Astrocyte of the spinal cord (primary cell): ENCODE data around the gene DNAH3.

ENCODE experiments used
- DNase-seq: peaks from one replicate; pipeline ENCODE4 v3.0.0; 2011; ENCODE audit warnings: low read depth, low spot score
- H3K4me3 ChIP-seq: 2 replicates; pipeline ENCODE4 v1.5.1; 2011; ENCODE audit warnings: low read depth, mild to moderate bottlenecking, low read length, moderate library complexity
- in situ Hi-C: cut with HindIII; loops from 2 replicates; pipeline ENCODE4 v1.10.0; 2017; ENCODE audit warnings: low sequenced_read_pairs
- TF ChIP-seq, protein P1 (sequence below): IDR thresholded peaks from 2 replicates; pipeline ENCODE4 v1.5.1; 2012; ENCODE audit warnings: low read depth, mild to moderate bottlenecking, low read length, inconsistent platforms

Gene DNAH3

DNA sequence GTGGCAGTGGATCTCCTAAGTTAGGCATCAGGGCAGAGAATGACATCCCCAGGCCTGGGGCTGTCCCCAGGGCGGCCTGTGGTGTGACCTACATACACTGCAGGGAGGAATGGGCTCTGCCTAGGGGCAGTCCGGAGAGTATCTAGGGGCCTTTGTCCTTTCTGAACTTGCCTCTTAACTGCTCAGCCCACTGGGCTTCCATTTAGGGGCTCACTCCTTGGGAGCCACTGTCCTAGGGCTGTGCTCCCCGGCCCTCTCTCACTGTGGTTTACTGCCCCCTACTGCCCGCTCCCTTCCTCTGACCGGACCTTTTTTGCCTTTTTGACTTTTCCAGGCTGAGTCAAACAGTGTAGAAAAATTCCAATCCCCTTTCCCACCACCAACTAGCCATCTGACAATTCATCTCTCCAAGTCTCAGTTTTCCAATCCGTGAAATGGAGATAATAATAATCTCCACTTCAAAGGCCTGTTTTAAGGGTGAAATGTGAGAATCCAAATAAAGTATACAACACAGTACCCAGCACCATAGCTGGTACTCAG, 66.8 kb downstream of the DNAH3 start:
- in situ Hi-C loops = no loop called here
- peak; percentile 50 for DNase-seq
- H3K4me3 ChIP-seq = no peak overlapping the region
- TF ChIP-seq, protein P1, sequence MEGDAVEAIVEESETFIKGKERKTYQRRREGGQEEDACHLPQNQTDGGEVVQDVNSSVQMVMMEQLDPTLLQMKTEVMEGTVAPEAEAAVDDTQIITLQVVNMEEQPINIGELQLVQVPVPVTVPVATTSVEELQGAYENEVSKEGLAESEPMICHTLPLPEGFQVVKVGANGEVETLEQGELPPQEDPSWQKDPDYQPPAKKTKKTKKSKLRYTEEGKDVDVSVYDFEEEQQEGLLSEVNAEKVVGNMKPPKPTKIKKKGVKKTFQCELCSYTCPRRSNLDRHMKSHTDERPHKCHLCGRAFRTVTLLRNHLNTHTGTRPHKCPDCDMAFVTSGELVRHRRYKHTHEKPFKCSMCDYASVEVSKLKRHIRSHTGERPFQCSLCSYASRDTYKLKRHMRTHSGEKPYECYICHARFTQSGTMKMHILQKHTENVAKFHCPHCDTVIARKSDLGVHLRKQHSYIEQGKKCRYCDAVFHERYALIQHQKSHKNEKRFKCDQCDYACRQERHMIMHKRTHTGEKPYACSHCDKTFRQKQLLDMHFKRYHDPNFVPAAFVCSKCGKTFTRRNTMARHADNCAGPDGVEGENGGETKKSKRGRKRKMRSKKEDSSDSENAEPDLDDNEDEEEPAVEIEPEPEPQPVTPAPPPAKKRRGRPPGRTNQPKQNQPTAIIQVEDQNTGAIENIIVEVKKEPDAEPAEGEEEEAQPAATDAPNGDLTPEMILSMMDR = peak; percentile 68

DNA sequence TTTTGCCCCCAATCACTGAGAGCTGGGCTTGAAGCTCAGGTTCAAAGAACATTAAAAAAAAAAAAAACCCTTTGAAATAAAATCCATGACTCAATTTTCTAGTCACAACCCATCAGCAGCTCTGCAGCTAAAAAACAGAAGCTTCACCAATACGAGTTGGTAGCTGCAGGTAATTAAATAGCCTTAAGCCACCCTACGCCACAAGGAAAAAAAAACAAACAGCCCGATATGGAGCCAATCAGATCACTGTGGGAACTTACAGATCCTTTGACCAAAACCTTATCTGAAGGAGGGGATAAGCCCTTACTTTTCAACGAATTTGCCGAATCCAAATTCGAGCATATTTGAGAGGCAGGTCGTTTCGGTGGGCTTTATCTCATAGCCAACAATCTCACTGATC, 69.3 kb downstream of the DNAH3 start:
- DNase-seq = no peak
- in situ Hi-C loops = no loop called here
- no peak overlapping the region for H3K4me3 ChIP-seq
- TF ChIP-seq, protein P1 = no peak

DNA sequence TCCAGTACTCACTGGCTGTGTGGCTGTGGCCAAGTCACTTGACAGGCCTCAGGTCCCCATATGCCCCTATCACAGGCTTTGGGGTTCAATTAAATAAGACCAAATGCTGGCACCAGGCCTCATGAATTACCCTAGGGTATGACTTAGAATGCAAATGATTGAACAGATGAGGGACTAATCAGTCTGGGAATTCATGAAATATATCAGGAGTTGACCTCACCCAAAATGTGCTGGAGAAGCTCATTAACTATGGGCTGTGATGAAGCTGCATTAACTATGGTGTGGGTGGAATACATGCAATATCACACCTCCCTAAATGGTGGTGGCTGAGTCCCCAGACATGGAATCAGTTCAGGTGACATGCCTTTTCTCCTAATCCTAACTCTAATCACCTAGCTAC, 72.1 kb downstream of the DNAH3 start:
- H3K4me3 ChIP-seq = no peak overlapping the region
- in situ Hi-C loops = no loop called here
- DNase-seq = no peak
- TF ChIP-seq, protein P1 = no peak

DNA sequence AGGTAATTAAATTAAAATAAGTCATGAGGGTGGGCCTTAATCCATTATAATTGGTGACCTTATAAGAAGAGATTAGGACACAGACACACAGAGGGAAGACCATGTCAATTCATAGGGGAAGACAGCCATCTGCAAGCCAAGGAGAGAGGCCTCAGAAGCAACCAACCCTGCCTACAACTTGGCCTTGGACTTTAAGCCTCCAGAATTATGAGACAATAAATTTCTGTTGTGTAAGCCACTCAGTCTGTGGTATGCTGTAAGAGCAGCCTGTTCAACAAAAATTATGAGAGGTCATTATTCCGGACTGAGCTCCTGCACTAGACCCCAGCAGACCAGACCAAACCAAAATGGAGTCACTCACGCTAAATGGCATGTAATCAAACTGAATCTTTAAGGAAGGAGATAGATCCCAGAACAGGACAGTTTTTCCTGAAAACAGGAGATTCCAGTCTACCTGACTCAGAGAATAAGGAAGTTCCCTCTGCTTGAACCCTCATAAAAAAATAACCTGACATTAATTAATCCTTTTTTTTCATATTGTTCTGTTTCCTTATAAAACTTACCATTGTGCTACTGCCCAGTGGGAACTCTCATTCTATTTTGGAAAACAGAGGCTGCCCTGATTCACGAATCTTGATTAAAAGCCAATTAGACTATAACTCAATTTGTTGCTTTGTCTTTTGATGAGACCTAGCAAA, 74.3 kb downstream of the DNAH3 start:
- DNase-seq = no peak
- TF ChIP-seq, protein P1 = no peak
- H3K4me3 ChIP-seq = no peak overlapping the region
- in situ Hi-C loops = no loop called here

DNA sequence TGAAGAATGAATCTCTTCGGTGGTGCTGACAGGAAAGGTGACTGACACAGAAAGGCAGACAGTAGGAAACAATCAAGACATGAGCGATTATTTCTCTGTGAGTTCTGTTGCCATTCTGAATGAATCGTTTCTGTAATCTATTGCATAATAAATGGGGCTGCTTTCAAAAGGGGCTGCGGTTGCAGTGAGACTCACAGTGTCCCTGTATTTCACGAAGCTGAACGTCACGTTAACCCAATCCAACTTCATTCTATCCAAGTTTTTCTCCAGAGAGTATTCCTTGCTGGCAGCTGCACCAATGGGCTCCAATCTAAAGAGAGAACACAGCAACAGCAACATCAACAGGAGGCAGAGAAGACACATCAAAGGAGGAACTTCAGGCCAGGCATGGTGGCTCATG, 75.4 kb downstream of the DNAH3 start:
- in situ Hi-C loops = no loop called here
- TF ChIP-seq, protein P1 = no peak
- no peak overlapping the region for H3K4me3 ChIP-seq
- no peak for DNase-seq

DNA sequence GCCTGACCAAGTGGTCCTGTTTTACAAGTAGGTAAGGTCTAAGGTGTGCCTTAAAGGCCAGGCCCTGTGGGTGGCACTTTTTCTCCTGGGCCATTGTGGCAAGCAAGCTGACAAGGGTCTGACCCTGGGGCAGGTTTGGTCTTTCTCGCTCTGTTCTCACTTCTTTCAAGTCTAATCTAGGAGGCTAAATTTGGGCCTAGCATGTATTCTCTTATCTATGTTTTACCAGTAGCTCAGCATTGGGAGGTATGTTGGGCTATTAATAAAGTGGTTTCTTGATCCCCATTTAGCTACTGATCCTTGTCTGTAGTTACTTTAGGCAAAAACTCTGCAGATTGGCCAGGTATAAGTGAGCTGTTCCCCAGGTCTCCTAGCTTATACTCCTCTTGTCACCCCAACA, 77.7 kb downstream of the DNAH3 start:
- no peak for DNase-seq
- TF ChIP-seq, protein P1 = no peak
- in situ Hi-C loops = no loop called here
- no peak overlapping the region for H3K4me3 ChIP-seq
